H1 (cell line): Measurements from ENCODE around the gene TRABD. TPM values are rescaled to one million over a fixed set of nuclear protein-coding genes. Genes with fewer than 3 reads are reported as not detected.

Source experiments
- CTCF ChIA-PET: fragments of 300-600 bp; sonication (Branson Sonifier 250); formaldehyde crosslinking; loops from one replicate; lab custom pipeline; 2021; ENCODE audit not compliant: partially characterized antibody; lab: Charles Lee
- POLR2A ChIA-PET: fragments of 300-600 bp; sonication (Branson Sonifier 250); formaldehyde crosslinking; loops from one replicate; lab custom pipeline; 2021; ENCODE audit warnings: inconsistent platforms; ENCODE audit not compliant: partially characterized antibody; lab: Charles Lee
- DNase-seq, 2 experiments: peaks; one replicate each; pipeline versions ENCODE4 v3.0.0 to v3.0.0-alpha.2; 2010 to 2022; ENCODE audit warnings: low spot score in 2 of 2, low read depth in 1 of 2, mixed read lengths in 1 of 2
- FAIRE-seq: peaks from 2 replicates; lab custom pipeline; 2011; peaks lifted over from hg19 to GRCh38; lab: Jason Lieb, UNC
- H2AFZ ChIP-seq: 2 replicates; pipeline ENCODE4 v1.8.1; 2012; ENCODE audit warnings: low read length, inconsistent platforms
- H2AK5ac ChIP-seq: 2 replicates; pipeline ENCODE4 v1.6.1; 2013; ENCODE audit warnings: low read depth, low read length
- H2BK120ac ChIP-seq: replicated peaks from 2 replicates; pipeline ENCODE3; 2013; ENCODE audit warnings: low read depth, low read length, inconsistent platforms
- H2BK12ac ChIP-seq: 2 replicates; pipeline ENCODE4 v1.6.1; 2013; ENCODE audit warnings: low read depth, low read length
- H2BK15ac ChIP-seq: 2 replicates; pipeline ENCODE4 v1.6.1; 2013; ENCODE audit warnings: low read length
- H2BK20ac ChIP-seq: 2 replicates; pipeline ENCODE4 v1.6.1; 2013; ENCODE audit warnings: low read length
- H2BK5ac ChIP-seq: 2 replicates; pipeline ENCODE4 v1.6.1; 2013; ENCODE audit warnings: low read depth, low read length
- H3K14ac ChIP-seq: 2 replicates; pipeline ENCODE4 v1.6.1; 2013; ENCODE audit warnings: inconsistent platforms; ENCODE audit not compliant: insufficient read length
- H3K18ac ChIP-seq: 2 replicates; pipeline ENCODE4 v1.6.1; 2013; ENCODE audit warnings: low read length; ENCODE audit errors: extremely low read depth
- H3K23ac ChIP-seq: 2 replicates; pipeline ENCODE4 v1.6.1; 2013; ENCODE audit warnings: inconsistent platforms; ENCODE audit not compliant: insufficient read length
- H3K23me2 ChIP-seq: 2 replicates; pipeline ENCODE4 v1.6.1; 2013; ENCODE audit warnings: low read depth, low read length
- H3K27ac ChIP-seq: 2 replicates; pipeline ENCODE4 v1.6.1; 2011; ENCODE audit warnings: low read depth, low read length, inconsistent platforms
- H3K27me3 ChIP-seq, 4 experiments: replicated peaks in 1 of 4; 1 replicate in 1 of 4; 2 replicates in 3 of 4; pipeline versions ENCODE4 v1.6.1 to v1.8.1; 2011 to 2013; ENCODE audit warnings: low read length in 3 of 4, mild to moderate bottlenecking in 3 of 4, inconsistent platforms in 2 of 4, mixed read lengths in 2 of 4, moderate library complexity in 1 of 4; ENCODE audit not compliant: control insufficient read depth in 3 of 4, insufficient read depth in 3 of 4; ENCODE audit errors: extremely low read depth in 1 of 4
- H3K36me3 ChIP-seq, 4 experiments: 2 replicates each; pipeline versions ENCODE4 v1.6.1 to v1.8.1; 2011 to 2013; ENCODE audit warnings: mild to moderate bottlenecking in 4 of 4, low read length in 3 of 4, moderate library complexity in 2 of 4, control low read depth in 1 of 4, inconsistent platforms in 1 of 4; ENCODE audit not compliant: insufficient read depth in 4 of 4, control insufficient read depth in 2 of 4
- H3K4ac ChIP-seq: replicated peaks from 2 replicates; pipeline ENCODE3; 2013; ENCODE audit warnings: low read length, low read depth, mixed read lengths, inconsistent platforms; ENCODE audit not compliant: insufficient read length
- H3K4me1 ChIP-seq, 4 experiments: replicated peaks in 1 of 4; 1 replicate in 1 of 4; 2 replicates in 3 of 4; pipeline versions ENCODE4 v1.6.1 to v1.8.1; 2011 to 2013; ENCODE audit warnings: low read length in 3 of 4, inconsistent platforms in 2 of 4, mixed read lengths in 1 of 4; ENCODE audit not compliant: insufficient read depth in 4 of 4, control insufficient read depth in 3 of 4
- H3K4me2 ChIP-seq, 2 experiments: 2 replicates each; pipeline versions ENCODE4 v1.6.1 to v1.8.1; 2011 to 2013; ENCODE audit warnings: low read depth in 2 of 2, low read length in 2 of 2, control low read depth in 1 of 2, inconsistent platforms in 1 of 2, mild to moderate bottlenecking in 1 of 2; ENCODE audit not compliant: insufficient read depth in 1 of 2
- H3K4me3 ChIP-seq, 4 experiments: fragments of 200-600, 300-600 bp in 1 of 4; sonication (generic), shearing (Covaris generic), sonication (Bioruptor Twin) in 1 of 4; 2 replicates each; pipeline versions ENCODE4 v1.5.1 to v1.8.1; 2011 to 2016; ENCODE audit warnings: low read length in 4 of 4, low read depth in 3 of 4, control low read depth in 2 of 4, inconsistent platforms in 2 of 4, mild to moderate bottlenecking in 2 of 4, mixed read lengths in 1 of 4, moderate library complexity in 1 of 4; ENCODE audit not compliant: insufficient read depth in 2 of 4; ENCODE audit errors: extremely low read depth in 1 of 4
- H3K56ac ChIP-seq: replicated peaks from 2 replicates; pipeline ENCODE3; 2013; ENCODE audit warnings: low read depth, mild to moderate bottlenecking, mixed read lengths, low read length, inconsistent platforms; ENCODE audit not compliant: insufficient read length
- H3K79me1 ChIP-seq: 2 replicates; pipeline ENCODE4 v1.6.1; 2013; ENCODE audit warnings: low read depth, low read length, control low read depth
- H3K79me2 ChIP-seq, 2 experiments: 2 replicates each; pipeline versions ENCODE4 v1.6.1 to v1.8.1; 2012 to 2013; ENCODE audit warnings: low read length in 2 of 2, mild to moderate bottlenecking in 2 of 2, inconsistent platforms in 1 of 2; ENCODE audit not compliant: insufficient read depth in 2 of 2, control insufficient read depth in 1 of 2
- H3K9ac ChIP-seq, 4 experiments: replicated peaks in 1 of 4; 1 replicate in 1 of 4; 2 replicates in 3 of 4; pipeline versions ENCODE4 v1.6.1 to v1.8.1; 2011 to 2013; ENCODE audit warnings: low read depth in 3 of 4, low read length in 3 of 4, control low read depth in 2 of 4, mild to moderate bottlenecking in 2 of 4, moderate library complexity in 2 of 4, inconsistent platforms in 1 of 4; ENCODE audit errors: extremely low read depth in 1 of 4
- H3K9me3 ChIP-seq, 2 experiments: 2 replicates each; pipeline versions ENCODE4 v1.6.1 to v1.8.1; 2012 to 2013; ENCODE audit warnings: mild to moderate bottlenecking in 2 of 2, moderate library complexity in 2 of 2, control low read depth in 1 of 2, inconsistent platforms in 1 of 2, low read depth in 1 of 2, low read length in 1 of 2, mixed read lengths in 1 of 2; ENCODE audit not compliant: insufficient read depth in 2 of 2
- H4K20me1 ChIP-seq, 2 experiments: replicated peaks in 1 of 2; 2 replicates each; pipeline versions ENCODE3 to v1.8.1; 2011 to 2013; ENCODE audit warnings: inconsistent platforms in 2 of 2, low read length in 2 of 2, mild to moderate bottlenecking in 1 of 2; ENCODE audit not compliant: insufficient read depth in 2 of 2, control insufficient read depth in 1 of 2
- H4K5ac ChIP-seq: 2 replicates; pipeline ENCODE4 v1.6.1; 2013; ENCODE audit warnings: low read length, low read depth, mixed read lengths, inconsistent platforms; ENCODE audit not compliant: insufficient read length
- H4K8ac ChIP-seq: 2 replicates; pipeline ENCODE4 v1.8.0; 2013; ENCODE audit warnings: mild to moderate bottlenecking, moderate library complexity, low read length, inconsistent platforms; ENCODE audit not compliant: insufficient read depth; ENCODE audit errors: extremely low read depth
- H4K91ac ChIP-seq: replicated peaks from 2 replicates; pipeline ENCODE3; 2013; ENCODE audit warnings: low read length, mixed read lengths, inconsistent platforms; ENCODE audit not compliant: insufficient read length
- CBX5 ChIP-seq: fragments of 300-800, 300-1000 bp; sonication (generic); IDR thresholded peaks from 2 replicates; pipeline ENCODE4 v1.7.1; 2016; ENCODE audit warnings: antibody characterized with exemption, low read length, low read depth
- CHD1 ChIP-seq: IDR thresholded peaks from 2 replicates; pipeline ENCODE4 v1.6.1; 2012; ENCODE audit warnings: low read depth, low read length, improper control_type of control experiment
- HDAC2 ChIP-seq, 2 experiments: fragments of 300-600 bp in 1 of 2; sonication (generic) in 1 of 2; IDR thresholded peaks; 2 replicates each; pipeline ENCODE4 v1.6.1; 2011 to 2012; ENCODE audit warnings: low read depth in 2 of 2, low read length in 2 of 2, mild to moderate bottlenecking in 2 of 2, moderate library complexity in 2 of 2, borderline replicate concordance in 1 of 2, inconsistent platforms in 1 of 2
- SAP30 ChIP-seq: fragments of 300-600 bp; sonication (generic); IDR thresholded peaks from 2 replicates; pipeline ENCODE4 v1.7.1; 2012; ENCODE audit warnings: low read length, moderate library complexity, mild to moderate bottlenecking, inconsistent platforms; ENCODE audit not compliant: insufficient read depth, insufficient replicate concordance
- SIN3A ChIP-seq, 2 experiments: IDR thresholded peaks in 1 of 2; conservative IDR thresholded peaks in 1 of 2; 2 replicates each; pipeline ENCODE4 v1.6.1; 2011 to 2012; ENCODE audit warnings: low read length in 2 of 2, improper control_type of control experiment in 1 of 2, low read depth in 1 of 2, mild to moderate bottlenecking in 1 of 2
- SIRT6 ChIP-seq: IDR thresholded peaks from one replicate; pipeline ENCODE4 v1.7.1; 2012; ENCODE audit warnings: low read length, inconsistent platforms
- SUZ12 ChIP-seq: fragments of 200-600 bp; sonication (generic); IDR thresholded peaks from 2 replicates; pipeline ENCODE4 v1.6.1; 2012; ENCODE audit warnings: mild to moderate bottlenecking, inconsistent platforms, low read length, moderate library complexity, mixed read lengths
- WGBS, 2 experiments: shearing (Covaris generic) in 1 of 2; methylation state at CpG; one replicate each; pipeline versions ENCODE4 v1.1.6 to v1.1.7; 2013 to 2015; ENCODE audit warnings: low lambda C conversion rate in 2 of 2, mixed read lengths in 2 of 2, inconsistent platforms in 1 of 2, low coverage in 1 of 2, missing lambda C conversion rate in 1 of 2; ENCODE audit not compliant: insufficient replicate concordance in 2 of 2, insufficient coverage in 1 of 2, insufficient read length in 1 of 2; ENCODE audit errors: extremely low coverage in 1 of 2, missing lambda C conversion rate in 1 of 2; 5-methylcytosine and 5-hydroxymethylcytosine counted together
- polyA plus RNA-seq, 7 experiments: library from polyadenylated mRNA; depleted of rRNA in 3 of 7; stranded (reverse) in 5 of 7; unstranded in 2 of 7; fragments of >200 nt in 5 of 7; fragments of 200-250 nt in 2 of 7; gene quantifications; 1 replicate in 5 of 7; 2 replicates in 1 of 7; 4 replicates in 1 of 7; pipeline versions ENCODE4 v1.2.1 to v1.2.3, GENCODE V29; 2011 to 2013; ENCODE audit warnings: missing spikeins in 2 of 7, mixed read lengths in 2 of 7
- total RNA-seq: library from RNA; stranded (reverse); fragmentation: NEBNext Ultra II Directional; extraction: Animal tissue kit (Norgen Biotek cat#: 25700); gene quantifications from 2 replicates; pipeline ENCODE4 v1.2.1, GENCODE V29; 2021
- TF ChIP-seq, protein P1 (sequence below), 3 experiments: IDR thresholded peaks; 1 replicate in 2 of 3; 2 replicates in 1 of 3; pipeline versions ENCODE4 v1.5.1 to v1.6.1; 2011; ENCODE audit warnings: low read length in 3 of 3, mild to moderate bottlenecking in 3 of 3, inconsistent platforms in 2 of 3, low read depth in 1 of 3, moderate library complexity in 1 of 3; ENCODE audit not compliant: insufficient read depth in 1 of 3; ENCODE audit errors: control extremely low read depth in 1 of 3

Gene TRABD
- total and polyA plus RNA-seq, 2 of the 8 experiments (the other 6 are each of a cell fraction or from before 2014, with no cell fraction given): 44.2 to 57.5 TPM

DNA sequence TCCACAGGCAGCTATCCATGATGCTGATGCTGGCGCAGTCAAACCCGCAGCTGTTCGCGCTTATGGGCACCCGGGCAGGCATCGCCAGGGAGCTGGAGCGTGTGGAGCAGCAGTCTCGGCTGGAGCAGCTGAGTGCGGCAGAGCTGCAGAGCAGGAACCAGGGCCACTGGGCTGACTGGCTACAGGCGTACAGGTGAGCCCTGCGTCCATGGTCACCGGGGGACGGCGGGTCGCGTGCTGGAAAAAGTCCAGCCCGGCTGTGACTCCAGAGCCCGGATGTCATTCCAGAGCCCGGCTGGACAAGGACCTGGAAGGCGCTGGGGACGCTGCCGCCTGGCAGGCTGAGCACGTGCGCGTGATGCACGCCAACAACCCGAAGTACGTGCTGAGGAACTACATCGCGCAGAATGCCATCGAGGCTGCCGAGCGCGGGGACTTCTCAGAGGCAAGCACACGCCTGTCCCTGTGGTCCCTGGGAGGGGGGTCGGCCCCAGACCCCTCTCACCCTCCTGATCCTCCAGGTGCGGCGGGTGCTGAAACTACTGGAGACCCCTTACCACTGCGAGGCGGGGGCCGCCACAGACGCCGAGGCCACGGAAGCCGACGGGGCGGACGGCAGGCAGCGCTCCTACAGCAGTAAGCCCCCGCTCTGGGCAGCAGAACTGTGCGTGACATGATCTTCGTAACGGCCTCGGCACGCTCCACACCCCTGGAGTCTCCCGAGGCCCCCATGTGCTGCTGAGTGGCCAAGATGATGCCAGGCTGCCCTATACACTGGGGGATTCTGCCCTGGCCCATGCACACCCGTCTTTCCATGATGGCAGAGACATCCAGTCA, 31.2 kb downstream of the TRABD start:
- H2BK12ac ChIP-seq: no peak overlapping the region
- H3K23ac ChIP-seq: no peak overlapping the region
- H4K91ac ChIP-seq: no peak overlapping the region
- H4K8ac ChIP-seq: peak overlapping the region; percentile 46
- H2AK5ac ChIP-seq: no peak overlapping the region
- H3K23me2 ChIP-seq: no peaks in the 10 kb centered on the region
- no peak overlapping the region for H3K14ac ChIP-seq
- no peak for FAIRE-seq
- H3K36me3 ChIP-seq: peaks cover 8 to 48% (median 32%) of the 10 kb centered on the region in 4 experiments
- no peaks in the 10 kb centered on the region; a peak in 1 of 4 replicates for H3K9me3 ChIP-seq
- H3K4me2 ChIP-seq: no peak overlapping the region
- ChIA-PET POLR2A (interaction anchor here (1.4 to 2.9 kb wide), 4 partner anchors 8 to 27 kb away, joined by 5 to 10 read pairs (median 7); no protein-coding TSS in a partner anchor), CTCF (interaction anchor here (0.7 kb wide), 1 partner anchor 59 kb away, joined by 3 read pairs; no protein-coding TSS in a partner anchor)
- H3K27ac ChIP-seq: no peak overlapping the region
- H2AFZ ChIP-seq: no peak overlapping the region
- H3K18ac ChIP-seq: no peak overlapping the region
- H4K20me1 ChIP-seq: peaks cover 9 to 30% of the 10 kb centered on the region in 2 experiments
- no peak for DNase-seq
- H2BK15ac ChIP-seq: no peak overlapping the region
- H2BK20ac ChIP-seq: no peak overlapping the region
- H3K4ac ChIP-seq: no peak overlapping the region
- peaks cover 0 to 10% of the 10 kb centered on the region in 2 experiments; a peak in 1 of 4 replicates for H3K79me2 ChIP-seq
- H3K79me1 ChIP-seq: no peaks in the 10 kb centered on the region; the same call in 1 of the 2 replicates
- no peak overlapping the region for H3K56ac ChIP-seq
- no peak overlapping the region for H4K5ac ChIP-seq
- H3K9ac ChIP-seq: no peak overlapping the region
- no peak overlapping the region for H2BK120ac ChIP-seq
- H3K4me1 ChIP-seq: peaks cover 0 to 11% (median 2%) of the 10 kb centered on the region in 4 experiments; a peak in 3 of 7 replicates
- no peak overlapping the region for H2BK5ac ChIP-seq
- no peaks in the 10 kb centered on the region for H3K27me3 ChIP-seq
- no peak overlapping the region for H3K4me3 ChIP-seq
- 97% methylated on average over 49 of the region's 57 CpGs; no CpG with 5 or more reads in 1 of the 2 experiments for WGBS, 2 experiments
- no peak for TF ChIP-seq SUZ12
- no peak for TF ChIP-seq SIN3A (conservative IDR thresholded peaks at IDR 0.05 in 1 of 2, IDR thresholded peaks at IDR 0.05 in 1 of 2; ENCODE audit: low read depth in 1 of 2, low read length in 2 of 2)
- TF ChIP-seq HDAC2 (IDR thresholded peaks at IDR 0.05; ENCODE audit: borderline replicate concordance in 1 of 2, low read depth in 2 of 2, low read length in 2 of 2): no peak
- no peak for TF ChIP-seq SIRT6
- TF ChIP-seq CBX5: no peak
- TF ChIP-seq CHD1: no peak
- TF ChIP-seq, protein P1, sequence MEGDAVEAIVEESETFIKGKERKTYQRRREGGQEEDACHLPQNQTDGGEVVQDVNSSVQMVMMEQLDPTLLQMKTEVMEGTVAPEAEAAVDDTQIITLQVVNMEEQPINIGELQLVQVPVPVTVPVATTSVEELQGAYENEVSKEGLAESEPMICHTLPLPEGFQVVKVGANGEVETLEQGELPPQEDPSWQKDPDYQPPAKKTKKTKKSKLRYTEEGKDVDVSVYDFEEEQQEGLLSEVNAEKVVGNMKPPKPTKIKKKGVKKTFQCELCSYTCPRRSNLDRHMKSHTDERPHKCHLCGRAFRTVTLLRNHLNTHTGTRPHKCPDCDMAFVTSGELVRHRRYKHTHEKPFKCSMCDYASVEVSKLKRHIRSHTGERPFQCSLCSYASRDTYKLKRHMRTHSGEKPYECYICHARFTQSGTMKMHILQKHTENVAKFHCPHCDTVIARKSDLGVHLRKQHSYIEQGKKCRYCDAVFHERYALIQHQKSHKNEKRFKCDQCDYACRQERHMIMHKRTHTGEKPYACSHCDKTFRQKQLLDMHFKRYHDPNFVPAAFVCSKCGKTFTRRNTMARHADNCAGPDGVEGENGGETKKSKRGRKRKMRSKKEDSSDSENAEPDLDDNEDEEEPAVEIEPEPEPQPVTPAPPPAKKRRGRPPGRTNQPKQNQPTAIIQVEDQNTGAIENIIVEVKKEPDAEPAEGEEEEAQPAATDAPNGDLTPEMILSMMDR (IDR thresholded peaks at IDR 0.05; ENCODE audit: control extremely low read depth in 1 of 3, insufficient read depth in 1 of 3, low read depth in 1 of 3, low read length in 3 of 3): no peak
- no peak for TF ChIP-seq SAP30
